GM21381 (cell line): ENCODE measurements around the gene WNT7B.

Experiments
- ATAC-seq: cut with Tn5 transposase; IDR thresholded peaks from one replicate; pipeline ENCODE4 v1.9.1; 2021; ENCODE audit warnings: mild to moderate bottlenecking, moderate library complexity; ENCODE audit not compliant: unreplicated experiment

Gene WNT7B

GRCh38 chr22:45960477-45961386 lies 16.2 kb downstream of the WNT7B start:
- ATAC-seq, result no peak

- no peak for ATAC-seq
Observed at GRCh38 chr22:45959719-45960476, 17.1 kb downstream of the WNT7B start.

DNA sequence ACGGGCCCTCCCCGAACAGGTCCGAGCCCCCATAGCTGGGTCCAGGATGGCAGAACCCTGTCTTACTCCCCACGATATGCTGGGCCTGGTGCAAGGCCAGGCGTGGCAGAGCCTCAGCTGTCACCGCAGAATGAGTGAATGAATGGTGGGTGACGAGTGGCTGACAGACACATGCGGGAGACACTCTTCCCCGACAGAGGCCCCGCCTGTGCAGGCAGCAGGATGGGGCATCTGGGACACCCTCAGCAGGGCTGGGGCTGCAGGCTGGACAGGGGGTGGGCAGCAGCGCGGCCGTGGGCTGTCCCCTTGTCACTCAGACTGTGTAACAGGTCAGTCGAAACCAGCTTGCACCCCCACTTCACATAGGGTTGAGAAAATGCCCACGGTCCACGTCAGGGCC lies 18.0 kb downstream of the WNT7B start:
- no peak for ATAC-seq

DNA sequence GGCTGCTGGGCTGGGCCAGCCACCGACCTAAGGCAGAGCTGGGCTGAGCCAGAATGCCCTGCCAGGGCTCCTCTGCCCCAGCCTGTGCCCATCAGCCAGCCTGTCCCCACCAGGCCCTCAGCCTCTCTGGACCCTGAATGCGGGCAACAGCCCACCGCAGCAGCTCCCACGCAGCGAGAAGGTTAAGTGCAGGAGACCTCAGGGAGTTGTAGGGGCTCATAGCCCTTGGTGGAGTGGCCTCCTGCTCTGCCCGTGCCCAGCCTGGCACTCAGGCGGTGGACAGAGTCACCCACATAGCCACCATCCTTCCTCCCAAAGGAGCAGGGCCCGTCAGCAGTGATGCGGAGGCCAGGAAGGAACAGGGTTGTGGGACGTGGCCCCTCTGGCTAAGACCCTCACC lies 19.1 kb downstream of the WNT7B start:
- no peak for ATAC-seq

GRCh38 chr22:45953178-45953577 lies 23.8 kb downstream of the WNT7B start:
- ATAC-seq, result no peak

- ATAC-seq, result no peak
Observed at GRCh38 chr22:45952553-45952952, 24.4 kb downstream of the WNT7B start.

DNA sequence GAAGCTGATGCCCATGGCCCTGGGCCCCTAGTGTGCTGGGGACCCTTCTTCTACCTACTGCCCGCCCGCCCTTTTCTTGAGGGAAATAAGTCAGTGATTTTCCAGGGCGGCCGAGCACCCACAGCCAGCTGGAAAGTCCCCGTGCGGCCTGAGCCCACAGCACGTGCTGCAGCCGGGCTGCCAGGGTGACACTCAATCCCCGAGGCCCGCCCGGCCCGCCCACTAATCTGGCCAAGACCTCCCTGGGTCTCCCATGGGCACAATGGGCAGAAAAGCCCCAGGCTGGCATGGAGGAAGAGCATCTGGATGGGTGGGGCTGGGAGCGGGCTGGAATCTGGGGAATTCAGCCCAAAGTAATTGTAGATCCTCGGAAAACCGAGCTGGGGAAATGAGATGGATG lies 24.8 kb downstream of the WNT7B start:
- ATAC-seq, result no peak

DNA sequence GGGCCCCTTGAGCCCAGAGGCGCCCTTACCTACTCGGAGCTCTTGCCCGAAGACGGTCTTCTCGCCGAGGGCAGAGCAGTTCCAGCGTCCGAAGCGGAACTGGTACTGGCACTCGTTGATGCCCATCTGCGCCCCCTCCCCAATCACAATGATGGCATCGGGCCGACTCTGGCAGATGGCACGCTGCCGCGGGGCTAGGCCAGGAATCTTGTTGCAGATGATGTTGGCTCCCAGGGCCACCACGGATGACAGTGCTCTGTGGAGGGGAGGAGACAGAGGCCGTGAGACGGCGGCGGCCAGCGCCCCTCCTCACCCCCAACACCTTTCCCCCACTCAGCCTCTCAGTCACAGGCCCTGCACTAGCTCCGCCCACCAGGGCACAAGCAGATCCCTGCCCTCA lies 27.1 kb downstream of the WNT7B start:
- ATAC-seq, result no peak

DNA sequence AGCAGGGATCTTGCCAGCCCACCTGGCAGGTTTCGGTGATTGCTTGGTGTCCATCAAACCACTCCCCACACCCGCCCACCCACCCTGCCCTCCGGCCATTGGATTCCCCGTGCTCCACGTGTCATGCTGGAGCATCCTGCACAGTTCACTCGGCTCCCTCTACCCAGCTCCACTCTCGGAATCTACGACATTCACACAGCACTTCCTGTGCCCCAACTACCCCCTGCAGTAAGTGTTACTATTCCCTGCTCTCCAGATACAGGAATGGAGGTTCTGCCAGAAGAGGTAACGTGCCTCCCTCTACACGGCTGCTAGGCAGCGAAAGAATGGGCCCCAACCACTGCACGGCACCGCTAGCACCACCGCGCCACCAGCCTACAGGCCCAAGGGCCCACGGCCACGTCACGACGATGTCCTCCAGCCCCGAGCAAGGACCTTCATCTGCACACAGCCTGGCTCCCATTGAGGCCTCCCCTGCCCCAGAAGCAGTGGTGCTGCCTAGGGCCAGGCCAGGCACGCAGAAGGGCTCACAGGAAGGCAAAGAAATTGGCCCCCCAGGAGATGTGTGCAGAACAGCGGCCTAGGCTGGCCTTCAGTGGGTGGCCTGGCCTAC lies 27.6 kb downstream of the WNT7B start:
- no peak for ATAC-seq

DNA sequence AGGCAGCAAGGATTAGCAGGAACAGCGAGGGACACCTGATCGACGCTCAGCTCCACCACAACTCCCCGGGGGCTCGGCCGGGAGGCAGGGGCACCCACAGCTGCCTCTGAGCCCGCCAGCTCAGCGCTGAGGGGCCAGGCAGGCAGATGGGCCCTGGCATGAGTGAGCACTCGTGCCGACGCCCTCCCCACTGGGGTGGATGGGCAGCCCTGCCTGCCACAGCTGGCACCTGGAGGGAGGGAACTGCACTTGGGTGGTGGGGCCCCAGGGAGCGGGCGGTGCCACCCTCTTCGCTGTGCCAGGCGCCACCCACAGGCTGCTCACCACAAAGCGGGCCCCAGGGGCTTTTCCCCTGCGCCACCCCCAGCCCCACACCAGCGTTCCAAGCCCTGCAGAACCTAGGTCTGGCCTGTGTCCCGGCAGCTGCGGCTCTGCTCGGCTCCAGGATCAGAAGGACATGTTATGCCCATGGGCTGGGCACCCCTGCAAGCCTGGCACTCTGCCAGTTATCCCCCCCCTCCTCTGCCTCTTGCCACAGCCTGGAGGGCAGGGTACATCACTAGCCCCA lies 28.8 kb downstream of the WNT7B start:
- ATAC-seq, result no peak

DNA sequence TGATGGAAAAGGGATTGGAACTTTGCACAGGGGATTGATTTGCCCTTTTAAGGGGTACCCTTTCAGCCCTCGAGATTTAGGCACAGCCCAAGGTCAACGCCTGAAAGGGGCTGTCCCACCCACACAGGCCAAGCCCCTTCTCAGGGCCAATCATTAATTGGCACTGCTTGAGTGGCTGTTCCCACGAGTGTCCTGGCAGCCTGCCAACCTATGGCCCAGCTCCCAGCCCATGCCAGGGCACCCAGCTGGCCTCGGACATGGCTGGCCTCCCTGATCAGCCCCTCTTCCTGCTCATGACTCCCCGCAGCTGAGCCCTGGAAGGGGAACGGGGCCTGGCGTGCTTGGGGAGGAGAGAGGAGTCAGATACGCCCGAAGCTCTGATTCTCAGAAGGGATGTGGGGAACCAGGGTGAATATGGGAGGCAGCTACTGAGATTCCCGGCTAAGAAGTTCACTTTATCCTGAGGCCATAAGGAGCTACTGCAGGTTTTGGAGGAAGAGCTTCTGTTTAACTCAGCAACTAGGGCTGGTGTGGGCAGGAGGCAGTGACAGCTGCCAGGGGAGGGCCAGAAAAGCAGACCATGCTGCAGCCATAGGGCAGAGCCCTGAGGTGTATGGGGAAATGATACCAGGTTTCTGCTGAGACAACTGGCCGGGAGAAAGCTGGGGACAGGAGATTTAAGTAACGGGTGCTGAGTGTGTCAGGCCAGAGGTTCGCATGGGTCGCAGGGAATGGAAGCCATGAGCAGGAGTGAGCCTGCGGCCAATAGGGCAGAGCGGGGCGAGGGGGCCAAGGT lies 30.0 kb downstream of the WNT7B start:
- no peak for ATAC-seq

- ATAC-seq, result no peak
Observed at GRCh38 chr22:45945621-45946106, 31.3 kb downstream of the WNT7B start.

GRCh38 chr22:45942787-45943493 lies 34.0 kb downstream of the WNT7B start:
- ATAC-seq, result no peak

DNA sequence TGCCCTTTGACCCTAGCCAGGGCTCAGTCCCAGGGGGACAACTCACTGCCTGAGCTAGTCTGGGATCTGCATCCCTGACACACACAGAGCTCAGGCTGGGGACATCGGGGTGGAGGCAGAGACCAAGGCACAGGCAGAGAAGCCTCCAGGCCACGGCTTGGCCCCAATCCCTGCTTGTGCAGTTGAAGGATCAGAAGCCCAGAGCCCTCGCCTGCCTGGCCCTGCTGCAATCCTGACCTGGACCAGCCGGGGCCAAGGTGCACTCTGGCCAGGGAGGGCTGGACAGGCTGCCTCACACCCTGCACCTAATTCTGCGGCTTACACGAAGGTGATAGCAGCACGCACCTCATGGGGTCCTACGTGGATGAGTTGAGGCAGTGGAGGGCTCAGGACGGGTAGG lies 34.6 kb downstream of the WNT7B start:
- ATAC-seq, result no peak

GRCh38 chr22:45938913-45939312 lies 38.0 kb downstream of the WNT7B start:
- ATAC-seq, result no peak

- ATAC-seq, result no peak
Observed at GRCh38 chr22:45937960-45938359, 39.0 kb downstream of the WNT7B start.

DNA sequence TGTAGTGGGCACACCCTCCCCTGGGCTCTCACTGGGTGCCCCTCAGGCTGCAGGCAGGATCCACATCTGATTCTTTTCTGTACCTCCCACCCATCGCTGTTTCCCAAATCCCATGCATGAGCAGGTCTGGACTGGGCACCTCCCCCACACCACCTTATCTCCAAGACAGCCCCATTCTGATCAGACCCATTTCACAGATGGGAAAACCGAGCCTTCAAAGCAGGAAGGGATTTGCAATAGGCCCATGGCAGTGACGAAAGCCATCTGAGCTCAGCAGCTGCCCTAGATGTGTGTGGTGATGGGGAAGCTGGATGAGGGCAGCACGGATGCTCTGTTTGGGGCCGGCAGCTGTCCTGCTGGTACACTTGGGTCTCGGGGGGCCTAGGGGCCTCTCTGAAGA lies 41.4 kb downstream of the WNT7B start:
- ATAC-seq, result no peak

DNA sequence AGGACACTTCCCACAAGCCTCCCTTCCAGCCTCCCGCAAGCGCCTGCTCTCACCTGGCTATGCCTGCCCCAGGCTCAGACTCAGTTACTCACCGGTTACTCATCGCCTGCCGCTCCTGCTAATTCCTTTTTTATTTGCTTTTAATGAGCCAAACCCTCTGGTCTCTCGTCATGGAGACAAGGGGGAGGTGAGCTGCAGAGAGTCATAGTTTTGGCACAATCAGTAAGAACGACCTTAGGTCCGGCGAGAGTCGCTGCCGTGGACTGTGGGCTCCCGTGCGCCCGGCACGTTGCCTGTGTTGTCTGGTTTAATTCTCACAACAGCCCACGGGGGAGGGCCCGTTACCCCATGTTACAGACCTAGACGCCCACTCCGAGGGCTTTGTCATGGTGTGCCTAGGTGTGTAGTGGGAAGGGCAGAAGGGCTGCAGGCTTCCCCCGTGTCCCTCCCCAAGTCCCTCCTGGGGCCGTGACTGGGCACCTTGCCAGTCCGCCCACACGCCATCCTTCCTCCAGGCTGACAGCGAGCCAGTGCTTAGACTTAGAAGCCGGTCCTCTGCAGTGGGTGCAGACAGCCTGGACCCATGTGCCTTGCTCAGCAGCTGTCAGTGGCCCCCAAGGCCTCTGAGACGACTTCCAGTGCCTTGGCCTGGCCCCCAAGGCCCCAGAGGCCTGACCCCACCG lies 42.2 kb downstream of the WNT7B start:
- ATAC-seq, result no peak

DNA sequence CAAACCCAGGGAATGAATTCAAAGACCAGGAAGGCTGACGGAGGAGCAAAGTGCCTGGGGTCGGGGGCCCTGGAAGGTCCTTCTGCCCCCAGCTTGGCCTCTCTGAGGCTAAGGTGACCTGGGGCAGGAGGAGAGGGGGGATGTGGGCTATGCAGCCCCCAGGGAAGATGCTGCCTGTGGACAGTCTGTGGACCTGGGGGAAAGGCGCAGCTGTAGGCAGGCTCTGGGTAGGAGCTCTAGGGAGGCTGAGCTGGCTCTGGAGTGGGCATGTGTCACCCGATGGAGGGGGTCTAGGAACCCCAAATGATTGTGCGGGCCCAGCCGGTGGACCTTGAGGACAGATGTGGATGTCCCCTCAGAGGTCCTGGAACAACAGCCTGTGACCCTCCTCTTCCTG lies 42.8 kb downstream of the WNT7B start:
- no peak for ATAC-seq
